Glutamatergic neuron (in vitro differentiated cells): ENCODE results near the gene ABHD12. TPM values are rescaled to one million over a fixed set of nuclear protein-coding genes. Genes with fewer than 3 reads are reported as not detected.
"Not testable (repeated sequence)": the region's sequence is repeated elsewhere in the genome, so short reads cannot be mapped to it uniquely, and the experiment has no call there.

Experiments
- DNase-seq: peaks from one replicate; pipeline ENCODE4 v3.0.0; 2022
- H3K27ac Mint-ChIP-seq: one replicate; pipeline ENCODE4 v1.8.0; 2020; ENCODE audit warnings: mild to moderate bottlenecking, mixed read lengths, inconsistent platforms; ENCODE audit not compliant: unreplicated experiment
- H3K27me3 Mint-ChIP-seq: one replicate; pipeline ENCODE4 v1.8.0; 2020; ENCODE audit warnings: mild to moderate bottlenecking, moderate library complexity, mixed read lengths, inconsistent platforms; ENCODE audit not compliant: unreplicated experiment
- H3K36me3 Mint-ChIP-seq: one replicate; pipeline ENCODE4 v1.8.0; 2020; ENCODE audit warnings: mild to moderate bottlenecking, mixed read lengths, inconsistent platforms; ENCODE audit not compliant: unreplicated experiment
- H3K4me1 Mint-ChIP-seq: one replicate; pipeline ENCODE4 v1.8.0; 2020; ENCODE audit warnings: mild to moderate bottlenecking, low read depth, mixed read lengths, inconsistent platforms; ENCODE audit not compliant: unreplicated experiment
- H3K4me3 Mint-ChIP-seq: one replicate; pipeline ENCODE4 v1.8.0; 2020; ENCODE audit warnings: mild to moderate bottlenecking, mixed read lengths, inconsistent platforms; ENCODE audit not compliant: unreplicated experiment
- H3K9me3 Mint-ChIP-seq: one replicate; pipeline ENCODE4 v1.8.0; 2020; ENCODE audit warnings: mild to moderate bottlenecking, moderate library complexity, mixed read lengths, inconsistent platforms; ENCODE audit not compliant: unreplicated experiment
- total RNA-seq: library from RNA; stranded (reverse); fragmentation: NEBNext Ultra II Directional; extraction: Animal tissue kit (Norgen Biotek cat#: 25700); gene quantifications from one replicate; pipeline ENCODE4 v1.2.1, GENCODE V29; 2021; ENCODE audit not compliant: unreplicated experiment
- TF ChIP-seq, protein P1 (sequence below): fragments of 200-600 bp; sonication (generic); IDR thresholded peaks from one replicate; pipeline ENCODE4 v1.5.0; 2021; ENCODE audit not compliant: partially characterized antibody, unreplicated experiment

The ABHD12 gene
- total RNA-seq, 1 donor from 2014 or later = 101 TPM

- no peaks in the 10 kb centered on the region for H3K27me3 Mint-ChIP-seq
- H3K36me3 Mint-ChIP-seq = no peaks in the 10 kb centered on the region
- no peak for DNase-seq
- no peak overlapping the region for H3K4me3 Mint-ChIP-seq
- H3K9me3 Mint-ChIP-seq = peaks cover 2% of the 10 kb centered on the region
- TF ChIP-seq, protein P1, sequence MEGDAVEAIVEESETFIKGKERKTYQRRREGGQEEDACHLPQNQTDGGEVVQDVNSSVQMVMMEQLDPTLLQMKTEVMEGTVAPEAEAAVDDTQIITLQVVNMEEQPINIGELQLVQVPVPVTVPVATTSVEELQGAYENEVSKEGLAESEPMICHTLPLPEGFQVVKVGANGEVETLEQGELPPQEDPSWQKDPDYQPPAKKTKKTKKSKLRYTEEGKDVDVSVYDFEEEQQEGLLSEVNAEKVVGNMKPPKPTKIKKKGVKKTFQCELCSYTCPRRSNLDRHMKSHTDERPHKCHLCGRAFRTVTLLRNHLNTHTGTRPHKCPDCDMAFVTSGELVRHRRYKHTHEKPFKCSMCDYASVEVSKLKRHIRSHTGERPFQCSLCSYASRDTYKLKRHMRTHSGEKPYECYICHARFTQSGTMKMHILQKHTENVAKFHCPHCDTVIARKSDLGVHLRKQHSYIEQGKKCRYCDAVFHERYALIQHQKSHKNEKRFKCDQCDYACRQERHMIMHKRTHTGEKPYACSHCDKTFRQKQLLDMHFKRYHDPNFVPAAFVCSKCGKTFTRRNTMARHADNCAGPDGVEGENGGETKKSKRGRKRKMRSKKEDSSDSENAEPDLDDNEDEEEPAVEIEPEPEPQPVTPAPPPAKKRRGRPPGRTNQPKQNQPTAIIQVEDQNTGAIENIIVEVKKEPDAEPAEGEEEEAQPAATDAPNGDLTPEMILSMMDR = no peak
- peaks cover 20% of the 10 kb centered on the region for H3K4me1 Mint-ChIP-seq
- no peak overlapping the region for H3K27ac Mint-ChIP-seq
Observed at GRCh38 chr20:25339608-25340007, 51.0 kb downstream of the ABHD12 start.

GRCh38 chr20:25338112-25339023, 52.3 kb downstream of the ABHD12 start:
- H3K9me3 Mint-ChIP-seq = peaks cover 3% of the 10 kb centered on the region
- H3K4me1 Mint-ChIP-seq = peaks cover 20% of the 10 kb centered on the region
- TF ChIP-seq, protein P1 = no peak
- H3K27ac Mint-ChIP-seq = peak overlapping the region; percentile 41
- DNase-seq = no peak
- H3K36me3 Mint-ChIP-seq = no peaks in the 10 kb centered on the region
- no peaks in the 10 kb centered on the region for H3K27me3 Mint-ChIP-seq
- no peak overlapping the region for H3K4me3 Mint-ChIP-seq

DNA sequence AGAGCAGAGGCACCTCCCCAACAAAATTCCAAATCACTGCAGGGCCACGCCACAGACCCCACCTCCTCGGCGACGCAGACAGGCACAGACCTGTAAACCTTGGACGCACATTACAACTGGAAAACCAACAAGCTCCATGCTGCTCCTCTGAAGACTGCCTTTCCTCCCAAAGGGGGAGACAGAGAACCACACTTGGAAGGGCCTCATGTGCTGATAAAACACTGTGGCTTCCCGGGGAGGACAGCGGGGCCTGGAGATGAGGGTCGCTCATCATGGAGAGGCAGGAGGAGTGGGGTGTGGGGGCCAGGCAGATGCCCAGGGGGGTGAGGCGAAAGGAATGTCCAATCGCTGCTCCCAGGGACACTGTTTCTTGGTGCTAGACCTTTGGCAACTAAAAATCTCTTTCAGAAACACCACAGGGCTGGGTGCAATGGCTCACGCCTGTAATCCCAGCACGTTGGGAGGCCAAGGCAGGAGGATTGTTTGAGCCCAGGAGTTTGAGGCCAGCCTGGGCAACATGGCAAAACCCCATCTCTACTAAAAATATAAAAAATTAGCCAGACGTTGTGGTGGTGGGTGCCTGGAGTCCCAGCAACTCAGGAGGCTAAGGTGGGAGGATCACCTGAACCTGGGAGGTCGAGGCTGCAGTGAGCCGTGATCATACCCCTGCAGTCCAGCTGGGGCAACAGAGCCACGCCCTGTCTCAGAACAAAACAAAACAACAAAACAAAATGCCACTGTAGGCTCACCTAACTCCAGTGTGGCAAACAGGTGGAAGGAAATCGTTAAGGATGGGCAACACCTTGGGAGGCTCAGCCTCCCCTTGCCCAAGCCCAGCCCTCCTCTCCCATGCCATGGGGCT, 53.8 kb downstream of the ABHD12 start:
- Mint-ChIP-seq H3K4me1 (peaks cover 20% of the 10 kb centered on the region), H3K4me3 (no peak overlapping the region), H3K9me3 (peaks cover 3% of the 10 kb centered on the region), H3K27ac (peak overlapping the region; percentile 48), H3K36me3 (no peaks in the 10 kb centered on the region), H3K27me3 (no peaks in the 10 kb centered on the region)
- TF ChIP-seq, protein P1 = peak; percentile 15
- DNase-seq = no peak

GRCh38 chr20:25334972-25335371, 55.7 kb downstream of the ABHD12 start:
- H3K36me3 Mint-ChIP-seq, H3K27me3 Mint-ChIP-seq, H3K27ac Mint-ChIP-seq, DNase-seq, H3K9me3 Mint-ChIP-seq, H3K4me3 Mint-ChIP-seq: not testable (repeated sequence)
- H3K4me1 Mint-ChIP-seq = peaks cover 15% of the 10 kb centered on the region

- H3K36me3 Mint-ChIP-seq = peaks cover 7% of the 10 kb centered on the region
- H3K4me1 Mint-ChIP-seq = peaks cover 10% of the 10 kb centered on the region
- H3K4me3 Mint-ChIP-seq = no peak overlapping the region
- H3K27ac Mint-ChIP-seq = no peak overlapping the region
- no peak for DNase-seq
- H3K9me3 Mint-ChIP-seq = peaks cover 11% of the 10 kb centered on the region
- TF ChIP-seq, protein P1 = no peak
- H3K27me3 Mint-ChIP-seq = peaks cover 4% of the 10 kb centered on the region
Observed at GRCh38 chr20:25328954-25329498, 61.6 kb downstream of the ABHD12 start.
